Activated naive CD8-positive, alpha-beta T cell (primary cell): ENCODE data around the gene ETHE1.

Experiments used
- H3K27ac Mint-ChIP-seq: one replicate; pipeline ENCODE4 v1.8.0; 2021; ENCODE audit warnings: mixed read lengths
- H3K27me3 Mint-ChIP-seq: one replicate; pipeline ENCODE4 v1.8.0; 2021; ENCODE audit warnings: mixed read lengths
- H3K36me3 Mint-ChIP-seq: one replicate; pipeline ENCODE4 v1.8.0; 2021; ENCODE audit warnings: mixed read lengths
- H3K4me1 Mint-ChIP-seq: one replicate; pipeline ENCODE4 v1.8.0; 2021; ENCODE audit warnings: low read depth, mixed read lengths
- H3K4me3 Mint-ChIP-seq: one replicate; pipeline ENCODE4 v1.8.0; 2021; ENCODE audit warnings: mild to moderate bottlenecking, mixed read lengths
- H3K9me3 Mint-ChIP-seq: one replicate; pipeline ENCODE4 v1.8.0; 2021; ENCODE audit warnings: low read depth, mixed read lengths

ETHE1 gene

DNA sequence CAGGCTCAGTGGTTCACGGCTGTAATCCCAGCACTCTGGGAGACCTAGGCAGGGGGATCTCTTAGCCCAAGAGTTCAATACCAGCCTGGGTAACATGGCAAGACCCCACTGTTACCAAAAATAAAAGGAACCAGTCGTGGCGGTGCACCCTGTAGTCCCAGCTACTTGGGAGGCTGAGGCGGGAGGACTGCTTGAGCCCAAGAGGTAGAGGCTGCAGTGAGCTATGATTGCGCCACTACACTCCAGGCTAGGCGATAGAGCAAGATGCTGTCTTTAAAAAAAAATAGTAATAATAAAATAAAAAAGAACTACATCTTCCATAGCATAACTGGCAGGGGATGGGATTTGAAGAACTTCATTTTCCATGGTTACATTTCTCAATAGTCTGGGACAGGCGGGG, 64.6 kb downstream of the ETHE1 start:
- H3K36me3 Mint-ChIP-seq = peaks cover 2% of the 10 kb centered on the region
- H3K27me3 Mint-ChIP-seq = no peaks in the 10 kb centered on the region
- H3K9me3 Mint-ChIP-seq = no peaks in the 10 kb centered on the region
- peaks cover 42% of the 10 kb centered on the region for H3K4me1 Mint-ChIP-seq
- H3K4me3 Mint-ChIP-seq = peak overlapping the region; percentile 92
- H3K27ac Mint-ChIP-seq = peak overlapping the region; percentile 51

DNA sequence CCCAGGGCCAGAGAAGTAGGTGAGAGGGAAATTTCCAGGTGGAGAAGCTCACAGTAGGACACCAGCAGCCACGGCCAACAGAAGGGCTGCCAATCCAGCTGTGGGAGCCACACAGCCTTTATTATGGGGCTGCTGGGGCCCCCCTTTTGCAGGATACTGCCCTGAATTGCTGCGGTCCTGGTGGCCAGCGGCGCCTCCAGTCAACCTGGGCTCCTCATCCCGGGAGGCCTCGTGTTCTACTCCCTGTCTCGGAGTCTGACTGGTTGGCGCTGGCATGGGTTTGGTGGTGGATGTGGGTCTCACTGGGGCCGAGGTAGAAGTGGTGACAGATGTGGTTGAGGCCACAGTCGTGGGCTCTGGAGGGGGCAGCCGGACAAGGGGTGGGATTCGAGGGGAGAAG, 65.7 kb downstream of the ETHE1 start:
- Mint-ChIP-seq H3K36me3 (peaks cover 2% of the 10 kb centered on the region), H3K27ac (no peak overlapping the region), H3K27me3 (no peaks in the 10 kb centered on the region), H3K4me1 (peaks cover 38% of the 10 kb centered on the region), H3K4me3 (peak overlapping the region; percentile 68), H3K9me3 (no peaks in the 10 kb centered on the region)

DNA sequence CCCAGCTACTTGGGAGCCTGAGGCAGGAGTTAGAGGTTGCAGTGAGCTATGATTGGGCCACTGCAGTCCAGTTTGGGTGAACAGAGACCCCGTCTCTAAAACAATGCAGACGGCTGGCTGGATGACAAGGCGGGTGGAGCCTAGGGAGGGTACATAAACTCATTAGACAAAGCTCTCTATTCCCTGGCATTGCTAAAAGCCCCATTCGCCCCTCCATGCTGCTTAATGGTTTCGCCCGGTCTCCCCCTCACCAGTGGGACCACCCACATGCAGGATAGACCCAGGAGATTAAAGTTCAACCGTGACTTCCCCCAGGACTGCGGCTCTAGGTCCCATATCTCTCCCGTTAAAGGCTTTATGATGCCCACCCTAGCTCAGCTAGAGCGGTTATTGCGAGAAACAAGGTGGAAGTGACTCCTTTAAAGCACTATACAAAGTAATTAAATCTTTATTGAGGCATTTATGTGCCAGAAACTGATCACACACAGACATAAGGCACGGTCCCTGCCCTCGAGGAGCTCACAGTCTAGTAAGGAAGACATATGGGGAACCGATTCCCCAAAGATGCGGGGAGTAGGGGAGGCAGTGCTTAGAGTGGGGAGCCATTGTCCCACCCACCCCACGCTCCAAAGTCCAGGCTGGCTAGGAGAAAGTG, 66.5 kb downstream of the ETHE1 start:
- Mint-ChIP-seq H3K9me3 (no peaks in the 10 kb centered on the region), H3K4me3 (peak overlapping the region; percentile 38), H3K36me3 (peaks cover 2% of the 10 kb centered on the region), H3K27ac (no peak overlapping the region), H3K4me1 (peaks cover 30% of the 10 kb centered on the region), H3K27me3 (no peaks in the 10 kb centered on the region)

DNA sequence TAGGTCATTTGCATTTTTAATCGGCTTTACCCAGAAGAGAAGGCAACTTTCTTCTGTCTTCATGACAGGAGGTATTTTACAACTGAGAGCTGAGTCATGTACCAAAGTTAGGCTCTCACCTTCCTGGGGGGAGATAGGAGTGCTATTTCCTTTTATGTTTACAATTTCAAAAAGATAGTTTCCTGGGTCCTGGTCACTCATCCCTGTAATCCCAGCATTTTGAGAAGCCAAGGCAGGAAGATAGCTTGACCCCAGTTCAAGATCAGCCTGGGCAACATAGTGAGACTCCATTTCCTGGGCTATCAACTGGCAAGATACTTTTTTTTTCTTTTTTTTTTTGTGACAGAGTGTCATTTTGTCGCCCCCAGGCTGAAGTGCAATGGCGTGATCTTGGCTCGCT, 69.2 kb downstream of the ETHE1 start:
- H3K4me1 Mint-ChIP-seq = peaks cover 20% of the 10 kb centered on the region
- H3K9me3 Mint-ChIP-seq = no peaks in the 10 kb centered on the region
- H3K27me3 Mint-ChIP-seq = no peaks in the 10 kb centered on the region
- H3K4me3 Mint-ChIP-seq = no peak overlapping the region
- no peak overlapping the region for H3K27ac Mint-ChIP-seq
- peaks cover 2% of the 10 kb centered on the region for H3K36me3 Mint-ChIP-seq
